Measurements from ENCODE around the gene TMPRSS6. TPM values are rescaled to one million over a fixed set of nuclear protein-coding genes. Genes with fewer than 3 reads are reported as not detected.

TMPRSS6 gene
- total RNA-seq, 1 experiment from 2014 or later = 0.04 TPM

DNA sequence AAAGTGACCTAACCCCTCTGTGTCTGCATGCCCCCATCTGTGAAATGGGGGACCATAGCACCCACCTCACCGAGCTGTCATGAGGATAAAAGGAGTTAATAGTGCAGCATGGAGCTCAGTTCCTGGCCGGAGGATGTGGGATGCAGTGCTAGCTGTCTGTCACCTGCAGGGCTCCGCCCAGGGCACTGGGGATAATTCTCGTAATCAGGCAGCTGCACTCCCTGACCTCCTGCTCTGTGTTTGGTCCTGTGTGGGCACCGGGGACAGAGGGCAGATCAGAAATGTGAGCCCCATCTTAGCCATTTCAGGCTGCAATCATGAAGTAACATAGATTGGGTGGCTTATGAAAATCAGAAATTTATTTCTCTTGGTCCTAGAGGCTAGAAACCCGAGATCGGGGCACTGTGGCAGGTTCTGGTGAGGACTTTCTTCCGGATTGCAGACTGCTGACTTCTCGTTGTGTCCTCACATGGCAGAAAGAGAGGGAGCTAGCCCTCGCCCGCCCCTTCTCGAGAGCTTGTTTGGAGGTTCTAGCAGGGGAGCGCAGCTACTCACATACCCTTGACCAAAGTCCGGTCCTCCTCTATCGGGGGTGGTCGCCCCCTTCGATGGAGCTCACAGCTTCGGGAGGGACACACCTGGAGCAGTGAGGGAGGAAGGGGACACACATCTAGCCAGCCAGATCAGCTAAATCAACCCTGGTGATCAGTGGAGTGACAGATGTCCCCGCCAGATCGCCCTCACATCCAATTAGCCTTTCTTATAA lies 54.7 kb downstream of the TMPRSS6 start:
- intact Hi-C loops (cut with micrococcal nuclease) = no loop called here
- BruUV-seq (replicated peaks) = no TSS peak
- Histone ChIP-seq H3K4me3 (ENCODE audit: low read length) (no peak overlapping the region), H3K9me3 (ENCODE audit: low read length) (no peaks in the 10 kb centered on the region), H3K27me3 (ENCODE audit: low read length) (no peaks in the 10 kb centered on the region), H3K36me3 (ENCODE audit: low read depth, low read length) (no peaks in the 10 kb centered on the region), H3K79me2 (ENCODE audit: low read length) (no peaks in the 10 kb centered on the region), H3K9me2 (replicated peaks; ENCODE audit: low read length) (no peaks in the 10 kb centered on the region), H3K4me2 (ENCODE audit: low read length) (no peak overlapping the region), H3K4me1 (ENCODE audit: insufficient read depth, low read length) (no peaks in the 10 kb centered on the region; the same call in 1 of the 2 replicates), H2AFZ (ENCODE audit: low read length) (no peak overlapping the region), H3K9ac (ENCODE audit: low read length) (no peak overlapping the region), H3F3A (ENCODE audit: low read length, unreplicated experiment) (no peaks in the 10 kb centered on the region), H4K20me1 (ENCODE audit: low read length) (no peaks in the 10 kb centered on the region), H3K27ac (ENCODE audit: low read length) (no peak overlapping the region)
- TF ChIP-seq, protein P1, sequence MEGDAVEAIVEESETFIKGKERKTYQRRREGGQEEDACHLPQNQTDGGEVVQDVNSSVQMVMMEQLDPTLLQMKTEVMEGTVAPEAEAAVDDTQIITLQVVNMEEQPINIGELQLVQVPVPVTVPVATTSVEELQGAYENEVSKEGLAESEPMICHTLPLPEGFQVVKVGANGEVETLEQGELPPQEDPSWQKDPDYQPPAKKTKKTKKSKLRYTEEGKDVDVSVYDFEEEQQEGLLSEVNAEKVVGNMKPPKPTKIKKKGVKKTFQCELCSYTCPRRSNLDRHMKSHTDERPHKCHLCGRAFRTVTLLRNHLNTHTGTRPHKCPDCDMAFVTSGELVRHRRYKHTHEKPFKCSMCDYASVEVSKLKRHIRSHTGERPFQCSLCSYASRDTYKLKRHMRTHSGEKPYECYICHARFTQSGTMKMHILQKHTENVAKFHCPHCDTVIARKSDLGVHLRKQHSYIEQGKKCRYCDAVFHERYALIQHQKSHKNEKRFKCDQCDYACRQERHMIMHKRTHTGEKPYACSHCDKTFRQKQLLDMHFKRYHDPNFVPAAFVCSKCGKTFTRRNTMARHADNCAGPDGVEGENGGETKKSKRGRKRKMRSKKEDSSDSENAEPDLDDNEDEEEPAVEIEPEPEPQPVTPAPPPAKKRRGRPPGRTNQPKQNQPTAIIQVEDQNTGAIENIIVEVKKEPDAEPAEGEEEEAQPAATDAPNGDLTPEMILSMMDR (conservative IDR thresholded peaks at IDR 0.05; ENCODE audit: low read depth, low read length) = no peak
- TF ChIP-seq EZH2phosphoT487 (IDR thresholded peaks at IDR 0.05; ENCODE audit: borderline replicate concordance, low read length) (no peak), EZH2 (IDR thresholded peaks at IDR 0.05; ENCODE audit: low read length, unreplicated experiment) (no peak)
- DNase-seq (no peak), ATAC-seq (no peak)
- POLR2A ChIA-PET (ENCODE audit: unreplicated experiment) = interaction anchor here (0.7 kb wide), 1 partner anchor 240 kb away, joined by 3 read pairs; no protein-coding TSS in a partner anchor
- CTCF ChIA-PET = no interaction called here

DNA sequence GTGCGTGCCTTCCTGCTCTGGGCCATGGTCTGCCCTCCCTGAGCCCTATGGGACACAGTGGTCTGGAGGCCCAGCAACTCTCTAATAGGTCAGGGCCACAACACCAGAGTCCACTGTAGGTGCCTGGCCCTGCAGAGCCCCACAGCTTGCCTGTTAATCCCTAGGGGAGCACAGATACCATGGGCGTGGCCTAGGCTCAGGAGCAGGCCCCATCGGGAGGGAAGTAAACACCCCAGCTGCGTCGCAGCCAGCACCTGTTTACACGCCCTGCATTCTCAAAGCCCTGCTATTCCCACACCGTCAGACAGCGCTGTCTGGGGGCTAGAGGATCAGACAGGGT lies 55.5 kb downstream of the TMPRSS6 start:
- Histone ChIP-seq H3K9me3 (ENCODE audit: low read length) (no peaks in the 10 kb centered on the region), H3K36me3 (ENCODE audit: low read depth, low read length) (no peaks in the 10 kb centered on the region), H3K79me2 (ENCODE audit: low read length) (no peaks in the 10 kb centered on the region), H3K9ac (ENCODE audit: low read length) (no peak overlapping the region), H3K27me3 (ENCODE audit: low read length) (no peaks in the 10 kb centered on the region), H2AFZ (ENCODE audit: low read length) (no peak overlapping the region), H3K9me2 (replicated peaks; ENCODE audit: low read length) (no peaks in the 10 kb centered on the region), H4K20me1 (ENCODE audit: low read length) (no peaks in the 10 kb centered on the region), H3K4me1 (ENCODE audit: insufficient read depth, low read length) (no peaks in the 10 kb centered on the region; the same call in 1 of the 2 replicates), H3K27ac (ENCODE audit: low read length) (no peak overlapping the region), H3K4me2 (ENCODE audit: low read length) (no peak overlapping the region), H3F3A (ENCODE audit: low read length, unreplicated experiment) (no peaks in the 10 kb centered on the region), H3K4me3 (ENCODE audit: low read length) (no peak overlapping the region)
- DNase-seq = no peak
- TF ChIP-seq, protein P1 (conservative IDR thresholded peaks at IDR 0.05; ENCODE audit: low read depth, low read length) = no peak
- TF ChIP-seq EZH2phosphoT487 (IDR thresholded peaks at IDR 0.05; ENCODE audit: borderline replicate concordance, low read length) = no peak
- TF ChIP-seq EZH2 (IDR thresholded peaks at IDR 0.05; ENCODE audit: low read length, unreplicated experiment) = no peak
- POLR2A ChIA-PET (ENCODE audit: unreplicated experiment) = no interaction called here
- CTCF ChIA-PET = no interaction called here
- no TSS peak for BruUV-seq (replicated peaks)
- no peak for ATAC-seq
- intact Hi-C loops (cut with micrococcal nuclease) = no loop called here

DNA sequence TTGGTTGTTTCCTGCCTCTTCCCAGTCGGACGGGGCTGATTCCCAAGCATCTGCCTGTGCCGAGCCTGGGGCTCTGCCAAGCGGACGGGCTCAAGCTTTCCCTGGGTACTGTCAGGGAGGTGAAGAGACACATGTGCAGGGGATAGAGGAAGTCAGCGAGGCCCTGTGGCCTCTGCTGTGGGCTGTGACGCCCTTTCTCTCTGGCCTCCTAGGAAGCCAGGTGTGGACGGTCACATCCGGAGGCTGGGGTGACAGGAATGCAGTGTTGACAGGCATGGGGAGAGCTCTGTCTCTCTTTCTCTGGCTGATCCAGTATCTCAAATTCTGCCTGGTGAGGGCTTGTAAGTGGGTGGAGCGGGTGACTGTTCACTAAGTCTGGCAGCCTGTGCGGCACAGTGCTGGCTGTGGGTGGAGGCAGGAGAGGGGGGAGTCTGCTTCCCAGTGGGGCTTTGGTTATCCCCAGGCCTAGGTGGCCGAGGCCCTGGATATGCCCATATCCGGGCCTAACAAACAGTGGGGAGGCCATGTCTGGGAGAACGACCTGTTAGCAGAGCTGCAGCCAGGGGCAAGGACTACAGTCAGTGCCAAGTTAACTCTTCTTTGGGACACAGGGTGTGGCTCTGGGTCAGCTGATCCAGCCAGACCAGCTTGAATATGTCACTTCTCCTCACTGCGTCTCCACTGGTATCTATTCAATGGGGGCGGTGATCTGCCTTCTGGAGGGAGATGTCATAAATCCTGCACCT lies 56.0 kb downstream of the TMPRSS6 start:
- Histone ChIP-seq H3K4me1 (ENCODE audit: insufficient read depth, low read length) (no peaks in the 10 kb centered on the region; the same call in 1 of the 2 replicates), H3K9ac (ENCODE audit: low read length) (no peak overlapping the region), H3K79me2 (ENCODE audit: low read length) (no peaks in the 10 kb centered on the region), H2AFZ (ENCODE audit: low read length) (no peak overlapping the region), H3K9me2 (replicated peaks; ENCODE audit: low read length) (no peaks in the 10 kb centered on the region), H3K27ac (ENCODE audit: low read length) (no peak overlapping the region), H3K4me2 (ENCODE audit: low read length) (no peak overlapping the region), H3K36me3 (ENCODE audit: low read depth, low read length) (no peaks in the 10 kb centered on the region), H3K9me3 (ENCODE audit: low read length) (no peaks in the 10 kb centered on the region), H3F3A (ENCODE audit: low read length, unreplicated experiment) (no peaks in the 10 kb centered on the region), H3K4me3 (ENCODE audit: low read length) (no peak overlapping the region), H4K20me1 (ENCODE audit: low read length) (no peaks in the 10 kb centered on the region), H3K27me3 (ENCODE audit: low read length) (no peaks in the 10 kb centered on the region)
- DNase-seq (no peak), ATAC-seq (no peak)
- ChIA-PET CTCF (no interaction called here), POLR2A (ENCODE audit: unreplicated experiment) (no interaction called here)
- TF ChIP-seq EZH2phosphoT487 (IDR thresholded peaks at IDR 0.05; ENCODE audit: borderline replicate concordance, low read length) = no peak
- no peak for TF ChIP-seq EZH2 (IDR thresholded peaks at IDR 0.05; ENCODE audit: low read length, unreplicated experiment)
- TF ChIP-seq, protein P1 (conservative IDR thresholded peaks at IDR 0.05; ENCODE audit: low read depth, low read length) = no peak
- intact Hi-C loops (cut with micrococcal nuclease) = no loop called here
- no TSS peak for BruUV-seq (replicated peaks)
